Smooth muscle cell (in vitro differentiated cells): ENCODE data around the gene FST. TPM values are rescaled to one million over a fixed set of nuclear protein-coding genes. Genes with fewer than 3 reads are reported as not detected.
A peak's percentile ranks its signal among the peaks of the same experiment; 100 is the strongest.

Source experiments
- DNase-seq: peaks from one replicate; lab custom pipeline; 2025; ENCODE audit not compliant: unreplicated experiment; lab: John Stamatoyannopoulos, UW
- H2AFZ ChIP-seq: fragments of 200-600 bp; sonication (generic); 2 replicates; pipeline ENCODE4 v1.6.0; 2016; ENCODE audit warnings: antibody characterized with exemption, low read depth, mild to moderate bottlenecking
- H3F3A ChIP-seq: fragments of 200-600 bp; sonication (generic); 2 replicates; pipeline ENCODE4 v1.6.0; 2017; ENCODE audit warnings: antibody characterized with exemption, low read depth
- H3K27ac ChIP-seq: fragments of 200-600 bp; sonication (generic); 2 replicates; pipeline ENCODE4 v1.5.1; 2016; ENCODE audit warnings: low read depth, mild to moderate bottlenecking
- H3K27me3 ChIP-seq: fragments of 200-600 bp; sonication (generic); 2 replicates; pipeline ENCODE4 v1.6.1; 2016; ENCODE audit warnings: low read depth, mild to moderate bottlenecking
- H3K36me3 ChIP-seq: fragments of 200-600 bp; sonication (generic); 2 replicates; pipeline ENCODE4 v1.5.1; 2016; ENCODE audit warnings: low read depth
- H3K4me1 ChIP-seq: fragments of 200-600 bp; sonication (generic); 2 replicates; pipeline ENCODE4 v1.5.1; 2016; ENCODE audit warnings: low read depth
- H3K4me2 ChIP-seq: fragments of 200-600 bp; sonication (generic); 2 replicates; pipeline ENCODE4 v1.6.0; 2016; ENCODE audit warnings: mild to moderate bottlenecking
- H3K4me3 ChIP-seq: fragments of 200-600 bp; sonication (generic); 2 replicates; pipeline ENCODE4 v1.5.1; 2016; ENCODE audit warnings: mild to moderate bottlenecking
- H3K79me2 ChIP-seq: fragments of 200-600 bp; sonication (generic); 2 replicates; pipeline ENCODE4 v1.6.0; 2016; ENCODE audit warnings: low read depth, mild to moderate bottlenecking
- H3K9ac ChIP-seq: fragments of 200-600 bp; sonication (generic); 2 replicates; pipeline ENCODE4 v1.6.0; 2016; ENCODE audit warnings: low read depth
- H3K9me3 ChIP-seq: fragments of 200-600 bp; sonication (generic); replicated peaks from 2 replicates; pipeline ENCODE4 v1.5.1; 2016; ENCODE audit warnings: low read depth
- H4K20me1 ChIP-seq: fragments of 200-600 bp; sonication (generic); 2 replicates; pipeline ENCODE4 v1.6.0; 2016; ENCODE audit warnings: low read depth
- CTCF ChIP-seq: fragments of 200-600 bp; sonication (generic); IDR thresholded peaks from 2 replicates; pipeline ENCODE4 v1.5.1; 2017; ENCODE audit warnings: borderline replicate concordance, mild to moderate bottlenecking, antibody characterized with exemption; ENCODE audit not compliant: insufficient read depth, poor library complexity, severe bottlenecking
- WGBS: methylation state at CpG from one replicate; pipeline ENCODE4 v1.1.7; 2016; ENCODE audit warnings: low lambda C conversion rate; 5-methylcytosine and 5-hydroxymethylcytosine counted together
- polyA plus RNA-seq: library from polyadenylated mRNA; unstranded; fragments of >200 nt; fragmentation: Nextera tagmentation; extraction: Ambion mirVana; gene quantifications from 2 replicates; pipeline ENCODE4 v1.2.1, GENCODE V29; 2016
- total RNA-seq: library from RNA; depleted of rRNA; stranded (reverse); fragments of >200 nt; gene quantifications from 2 replicates; pipeline ENCODE4 v1.2.3, GENCODE V29; 2014

The FST gene
- total and polyA plus RNA-seq, 2 experiments from 2014 or later, result 52.6 to 95.5 TPM

GRCh38 chr5:53490747-53491146 lies 10.3 kb downstream of the FST start:
- H3K9me3 ChIP-seq, result no peaks in the 10 kb centered on the region
- no peak for TF ChIP-seq CTCF
- H3K4me2 ChIP-seq, result peak overlapping the region; percentile 66
- no peaks in the 10 kb centered on the region for H3K79me2 ChIP-seq
- peaks cover 16% of the 10 kb centered on the region for H3K4me1 ChIP-seq
- H3F3A ChIP-seq, result peaks cover 4% of the 10 kb centered on the region
- DNase-seq, result no peak
- no peak overlapping the region for H3K4me3 ChIP-seq
- no peaks in the 10 kb centered on the region for H3K36me3 ChIP-seq
- H4K20me1 ChIP-seq, result no peaks in the 10 kb centered on the region
- no peaks in the 10 kb centered on the region for H3K27me3 ChIP-seq
- peak overlapping the region; percentile 74 for H3K9ac ChIP-seq
- peak overlapping the region; percentile 95 for H3K27ac ChIP-seq
- peak overlapping the region; percentile 75 for H2AFZ ChIP-seq

GRCh38 chr5:53501054-53501453 lies 20.6 kb downstream of the FST start:
- no peaks in the 10 kb centered on the region for H3K4me1 ChIP-seq

GRCh38 chr5:53503562-53504218 lies 23.3 kb downstream of the FST start:
- H3K4me2 ChIP-seq, result no peak overlapping the region
- DNase-seq, result no peak
- no peaks in the 10 kb centered on the region for H3K36me3 ChIP-seq
- WGBS, result 67% methylated on average over 3 of the region's 3 CpGs
- TF ChIP-seq CTCF, result no peak
- no peak overlapping the region for H3K9ac ChIP-seq
- no peaks in the 10 kb centered on the region for H3K27me3 ChIP-seq
- no peaks in the 10 kb centered on the region for H3K4me1 ChIP-seq
- no peaks in the 10 kb centered on the region for H4K20me1 ChIP-seq
- no peaks in the 10 kb centered on the region for H3F3A ChIP-seq
- H2AFZ ChIP-seq, result no peak overlapping the region
- no peak overlapping the region for H3K27ac ChIP-seq
- H3K4me3 ChIP-seq, result no peak overlapping the region
- H3K79me2 ChIP-seq, result no peaks in the 10 kb centered on the region
- H3K9me3 ChIP-seq, result no peaks in the 10 kb centered on the region

More at GRCh38 chr5:53501054-53501453, 20.6 kb downstream of the FST start:
- H3K79me2 ChIP-seq, result no peaks in the 10 kb centered on the region
- no peak for DNase-seq
- no peak overlapping the region for H3K4me3 ChIP-seq
- H3K9me3 ChIP-seq, result no peaks in the 10 kb centered on the region
- H3K27me3 ChIP-seq, result no peaks in the 10 kb centered on the region
- H4K20me1 ChIP-seq, result no peaks in the 10 kb centered on the region
- H3K27ac ChIP-seq, result no peak overlapping the region
- TF ChIP-seq CTCF, result no peak
- no peaks in the 10 kb centered on the region for H3F3A ChIP-seq
- H3K36me3 ChIP-seq, result no peaks in the 10 kb centered on the region
- H2AFZ ChIP-seq, result no peak overlapping the region
- no peak overlapping the region for H3K9ac ChIP-seq
- H3K4me2 ChIP-seq, result no peak overlapping the region
- WGBS, result 44% methylated on average over 2 of the region's 2 CpGs

GRCh38 chr5:53507013-53507412 lies 26.6 kb downstream of the FST start:
- Histone ChIP-seq H3F3A (no peaks in the 10 kb centered on the region), H3K27ac (no peak overlapping the region), H3K4me2 (no peak overlapping the region), H3K36me3 (no peaks in the 10 kb centered on the region), H3K27me3 (no peaks in the 10 kb centered on the region), H2AFZ (no peak overlapping the region), H3K9ac (no peak overlapping the region), H3K4me1 (no peaks in the 10 kb centered on the region), H3K79me2 (no peaks in the 10 kb centered on the region), H3K4me3 (no peak overlapping the region), H3K9me3 (no peaks in the 10 kb centered on the region), H4K20me1 (no peaks in the 10 kb centered on the region)
- no peak for TF ChIP-seq CTCF
- DNase-seq, result no peak
- WGBS, result 93% methylated on average over 4 of the region's 4 CpGs
